ENCODE measurements around the gene GINS2. TPM values are rescaled to one million over a fixed set of nuclear protein-coding genes. Genes with fewer than 3 reads are reported as not detected.

Gene GINS2
- total RNA-seq, 2 experiments from 2014 or later, result 71.5 to 74.1 TPM

DNA sequence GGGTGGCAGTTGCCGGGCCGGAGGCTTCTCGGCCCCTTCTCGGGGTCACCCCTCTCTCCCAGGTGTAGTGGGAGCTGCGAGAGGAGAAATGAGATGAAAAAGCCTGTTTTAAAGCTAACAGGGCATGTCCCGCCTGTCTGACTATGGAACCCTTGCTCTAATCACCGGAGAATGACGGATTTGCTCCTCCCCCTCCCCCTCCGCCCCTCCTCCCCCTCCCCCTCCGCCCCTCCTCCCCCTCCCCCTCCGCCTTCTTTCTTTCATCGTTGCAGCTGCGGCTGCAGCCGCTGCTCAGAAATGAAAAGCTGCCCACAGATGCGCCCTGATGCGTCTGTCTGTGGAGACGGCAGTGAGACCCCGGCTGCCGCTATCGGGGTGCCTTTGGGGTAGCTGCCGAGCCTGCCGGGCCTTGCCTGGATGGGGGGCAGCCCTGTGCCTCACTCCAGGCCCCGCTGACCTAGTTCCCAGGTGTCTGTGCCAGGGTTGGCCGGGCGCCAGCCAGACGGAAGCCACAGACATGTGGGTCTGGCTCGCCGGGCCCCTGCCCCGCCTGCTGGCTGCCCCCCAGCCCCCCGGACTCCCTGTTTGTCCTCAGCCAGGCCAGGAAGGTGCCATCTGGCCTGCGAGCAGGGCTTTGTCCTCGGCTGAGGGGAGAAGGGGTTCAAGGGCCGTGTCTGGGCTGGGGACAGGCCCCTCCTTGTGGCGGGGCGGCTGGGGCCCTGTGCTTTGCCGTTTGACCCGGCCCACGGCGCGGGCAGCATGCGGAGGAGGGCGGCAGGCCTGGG is 37.7 kb downstream of the GINS2 start:
- H3K4me1 Mint-ChIP-seq, result peaks cover 5% of the 10 kb centered on the region
- H3K36me3 Mint-ChIP-seq, result peaks cover under 1% of the 10 kb centered on the region
- H3K27ac Mint-ChIP-seq, result no peak overlapping the region
- no peaks in the 10 kb centered on the region for H3K27me3 Mint-ChIP-seq
- H3K4me3 Mint-ChIP-seq, result no peak overlapping the region
- DNase-seq, result no peak
- H3K9me3 Mint-ChIP-seq, result no peaks in the 10 kb centered on the region

GRCh38 chr16:85650135-85650843 is 38.5 kb downstream of the GINS2 start:
- no peak overlapping the region for H3K4me3 Mint-ChIP-seq
- H3K27me3 Mint-ChIP-seq, result no peaks in the 10 kb centered on the region
- no peaks in the 10 kb centered on the region for H3K9me3 Mint-ChIP-seq
- no peak for DNase-seq
- no peak overlapping the region for H3K27ac Mint-ChIP-seq
- H3K36me3 Mint-ChIP-seq, result no peaks in the 10 kb centered on the region
- H3K4me1 Mint-ChIP-seq, result peaks cover 5% of the 10 kb centered on the region

GRCh38 chr16:85649411-85650134 is 39.2 kb downstream of the GINS2 start:
- Mint-ChIP-seq H3K27me3 (no peaks in the 10 kb centered on the region), H3K36me3 (no peaks in the 10 kb centered on the region), H3K9me3 (no peaks in the 10 kb centered on the region), H3K27ac (no peak overlapping the region), H3K4me3 (no peak overlapping the region), H3K4me1 (peaks cover 10% of the 10 kb centered on the region)
- DNase-seq, result no peak

- H3K36me3 Mint-ChIP-seq, result no peaks in the 10 kb centered on the region
- DNase-seq, result no peak
- H3K27me3 Mint-ChIP-seq, result no peaks in the 10 kb centered on the region
- H3K9me3 Mint-ChIP-seq, result no peaks in the 10 kb centered on the region
- H3K4me1 Mint-ChIP-seq, result peaks cover 12% of the 10 kb centered on the region
- no peak overlapping the region for H3K4me3 Mint-ChIP-seq
- H3K27ac Mint-ChIP-seq, result no peak overlapping the region
Measured at GRCh38 chr16:85648805-85649204, 39.9 kb downstream of the GINS2 start.

DNA sequence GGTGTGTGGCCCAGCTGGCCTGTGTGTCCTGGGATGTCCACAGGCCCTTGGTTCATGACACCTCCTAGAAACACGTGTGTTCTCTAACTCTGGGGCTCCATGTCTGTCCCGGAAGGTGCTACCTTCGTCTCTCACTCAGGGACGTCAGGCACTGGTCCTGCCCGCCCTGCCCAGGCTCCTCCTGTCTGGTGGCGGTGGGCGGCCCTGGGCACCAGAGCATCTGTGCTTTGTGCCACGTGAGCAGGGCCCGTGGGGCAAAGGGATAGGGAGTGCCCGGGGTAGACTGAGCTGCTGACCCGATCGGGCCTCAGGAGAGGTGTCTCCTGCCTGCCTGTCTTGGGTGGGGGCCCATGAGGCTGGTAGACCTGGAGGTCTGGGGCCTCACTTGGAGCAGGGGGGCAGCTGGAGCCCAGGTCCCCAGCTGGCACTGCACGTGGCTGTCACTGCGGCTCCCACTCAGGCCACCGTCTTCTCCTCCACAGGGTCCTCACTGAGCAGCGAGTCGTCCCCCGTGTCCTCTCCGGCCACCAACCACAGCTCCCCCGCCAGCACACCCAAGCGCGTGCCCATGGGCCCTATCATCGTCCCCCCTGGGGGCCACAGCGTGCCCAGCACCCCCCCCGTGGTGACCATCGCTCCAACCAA is 40.6 kb downstream of the GINS2 start:
- no peak for DNase-seq
- peaks cover 12% of the 10 kb centered on the region for H3K4me1 Mint-ChIP-seq
- H3K4me3 Mint-ChIP-seq, result no peak overlapping the region
- no peaks in the 10 kb centered on the region for H3K9me3 Mint-ChIP-seq
- no peaks in the 10 kb centered on the region for H3K36me3 Mint-ChIP-seq
- H3K27ac Mint-ChIP-seq, result no peak overlapping the region
- no peaks in the 10 kb centered on the region for H3K27me3 Mint-ChIP-seq

- Mint-ChIP-seq H3K27ac (no peak overlapping the region), H3K9me3 (no peaks in the 10 kb centered on the region), H3K27me3 (no peaks in the 10 kb centered on the region), H3K4me3 (no peak overlapping the region), H3K36me3 (no peaks in the 10 kb centered on the region), H3K4me1 (peaks cover 16% of the 10 kb centered on the region)
- no peak for DNase-seq
Measured at GRCh38 chr16:85646976-85647375, 41.8 kb downstream of the GINS2 start.

DNA sequence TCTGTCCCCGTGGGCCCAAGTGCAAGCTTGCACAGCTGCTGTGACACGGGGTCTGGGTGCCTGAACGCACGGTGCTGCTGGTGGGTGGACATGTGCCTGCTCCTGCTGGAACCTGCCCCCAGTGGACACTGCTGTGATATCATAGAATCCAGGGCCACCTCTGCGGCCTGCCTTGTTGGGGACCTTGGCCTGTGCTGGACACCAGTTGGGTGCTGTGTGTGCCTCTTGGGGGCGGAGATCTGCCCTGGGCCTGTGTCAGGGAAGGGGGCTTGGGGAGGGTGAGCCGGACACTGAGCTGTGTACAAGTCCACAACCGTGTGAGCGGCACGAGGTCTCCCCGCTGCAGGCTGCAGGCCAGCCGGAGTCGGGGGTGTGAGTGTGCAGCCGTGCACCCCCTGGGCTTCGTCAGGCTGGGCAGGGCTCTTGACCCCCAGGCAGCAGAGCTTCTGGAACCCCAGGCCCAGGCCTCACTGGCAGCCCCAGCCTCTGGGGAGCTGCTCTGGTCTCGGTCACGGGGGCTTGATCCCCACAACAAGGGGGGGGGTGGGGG is 42.3 kb downstream of the GINS2 start:
- H3K36me3 Mint-ChIP-seq, result no peaks in the 10 kb centered on the region
- no peaks in the 10 kb centered on the region for H3K9me3 Mint-ChIP-seq
- DNase-seq, result no peak
- H3K27me3 Mint-ChIP-seq, result no peaks in the 10 kb centered on the region
- H3K27ac Mint-ChIP-seq, result no peak overlapping the region
- no peak overlapping the region for H3K4me3 Mint-ChIP-seq
- peaks cover 16% of the 10 kb centered on the region for H3K4me1 Mint-ChIP-seq

DNA sequence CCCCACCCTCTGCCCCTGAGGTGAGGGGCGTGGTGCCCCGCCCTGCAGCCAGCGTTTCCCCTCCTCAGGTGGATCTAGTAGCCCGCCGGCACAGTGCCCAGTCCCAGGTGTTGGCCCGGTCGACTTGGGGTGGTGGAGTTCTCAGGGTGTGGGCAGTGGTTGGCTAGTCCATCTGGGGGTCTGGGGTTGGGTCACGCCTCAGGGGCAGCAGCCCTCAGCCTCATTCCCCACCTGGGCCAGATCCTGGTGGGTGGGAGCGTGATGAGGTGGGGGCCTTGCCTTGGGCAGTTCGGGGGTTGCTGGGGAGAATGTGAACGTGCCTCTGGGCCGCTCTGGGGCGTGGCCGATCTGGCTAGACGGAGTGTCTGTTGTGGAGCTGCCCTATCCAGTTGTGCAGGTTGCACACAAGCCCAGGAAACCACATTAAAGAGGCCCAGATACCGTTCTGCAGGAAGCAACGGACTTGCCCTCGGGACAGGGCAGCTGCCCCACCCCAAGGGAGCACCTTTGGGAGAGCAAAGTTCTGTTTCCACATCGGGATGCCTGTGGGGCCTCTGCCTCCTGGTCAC is 43.6 kb downstream of the GINS2 start:
- Mint-ChIP-seq H3K36me3 (no peaks in the 10 kb centered on the region), H3K9me3 (no peaks in the 10 kb centered on the region), H3K27me3 (no peaks in the 10 kb centered on the region), H3K4me1 (peaks cover 16% of the 10 kb centered on the region), H3K4me3 (no peak overlapping the region), H3K27ac (peak overlapping the region; percentile 56)
- no peak for DNase-seq

GRCh38 chr16:85644093-85644712 is 44.6 kb downstream of the GINS2 start:
- H3K36me3 Mint-ChIP-seq, result no peaks in the 10 kb centered on the region
- H3K4me1 Mint-ChIP-seq, result peaks cover 16% of the 10 kb centered on the region
- H3K4me3 Mint-ChIP-seq, result no peak overlapping the region
- no peaks in the 10 kb centered on the region for H3K9me3 Mint-ChIP-seq
- DNase-seq, result no peak
- H3K27ac Mint-ChIP-seq, result peak overlapping the region; percentile 38
- H3K27me3 Mint-ChIP-seq, result no peaks in the 10 kb centered on the region

- no peak for DNase-seq
- H3K4me1 Mint-ChIP-seq, result peaks cover 11% of the 10 kb centered on the region
- H3K36me3 Mint-ChIP-seq, result no peaks in the 10 kb centered on the region
- no peak overlapping the region for H3K4me3 Mint-ChIP-seq
- no peaks in the 10 kb centered on the region for H3K9me3 Mint-ChIP-seq
- H3K27ac Mint-ChIP-seq, result no peak overlapping the region
- no peaks in the 10 kb centered on the region for H3K27me3 Mint-ChIP-seq
Measured at GRCh38 chr16:85643631-85644030, 45.1 kb downstream of the GINS2 start.

DNA sequence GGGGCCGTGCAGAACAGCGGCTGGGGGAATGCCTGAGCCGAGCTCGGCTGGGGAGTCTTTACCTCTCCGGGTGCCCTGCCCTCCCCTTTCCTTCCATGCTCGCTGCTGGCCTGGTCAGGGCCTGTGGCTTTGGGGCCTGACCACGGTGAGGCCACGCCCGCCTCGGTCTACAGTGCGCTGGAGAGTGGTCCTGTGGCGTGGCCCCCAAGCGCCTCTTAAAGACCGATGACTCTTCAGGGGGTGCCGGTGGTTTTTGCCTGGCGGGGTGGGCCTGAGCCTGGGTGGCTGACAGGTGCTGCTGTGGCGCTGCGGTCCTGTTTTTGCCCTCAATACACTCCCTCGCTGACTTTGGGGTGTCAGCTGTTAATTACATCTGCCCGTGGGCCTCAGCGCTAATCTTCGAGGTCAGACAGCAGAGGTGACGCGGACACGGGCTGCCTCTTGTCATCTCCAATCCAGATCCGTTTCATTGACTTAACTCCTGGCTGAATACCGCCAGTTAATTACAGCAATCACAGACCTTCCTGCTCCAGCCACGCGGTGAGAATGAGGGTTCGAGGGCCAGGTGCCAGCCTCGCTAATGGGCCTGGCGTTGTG is 45.9 kb downstream of the GINS2 start:
- Mint-ChIP-seq H3K36me3 (no peaks in the 10 kb centered on the region), H3K27ac (no peak overlapping the region), H3K27me3 (no peaks in the 10 kb centered on the region), H3K4me3 (no peak overlapping the region), H3K4me1 (peaks cover 11% of the 10 kb centered on the region), H3K9me3 (no peaks in the 10 kb centered on the region)
- no peak for DNase-seq

DNA sequence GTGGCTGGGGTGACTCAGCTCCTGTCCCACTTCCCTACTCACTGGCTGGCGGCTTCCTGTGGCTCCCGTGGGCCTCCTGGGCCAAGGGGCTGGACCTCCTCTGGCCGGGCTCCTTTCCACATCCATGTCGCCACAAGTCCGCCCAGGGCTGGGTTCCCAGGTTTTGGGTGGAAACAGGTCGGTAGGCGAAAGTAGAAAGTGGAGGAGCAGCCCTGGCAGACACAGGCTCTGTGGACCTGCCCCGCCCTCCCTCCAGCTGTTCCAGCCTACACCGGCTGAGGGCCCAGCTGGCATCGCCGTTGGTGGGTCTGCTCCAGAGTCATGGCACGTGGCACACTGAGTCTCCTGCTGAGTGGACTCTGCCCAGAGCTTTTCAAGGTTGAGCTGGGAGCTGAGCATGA is 47.0 kb downstream of the GINS2 start:
- Mint-ChIP-seq H3K9me3 (no peaks in the 10 kb centered on the region), H3K4me1 (peaks cover 11% of the 10 kb centered on the region), H3K4me3 (no peak overlapping the region), H3K36me3 (no peaks in the 10 kb centered on the region), H3K27me3 (no peaks in the 10 kb centered on the region), H3K27ac (no peak overlapping the region)
- no peak for DNase-seq

- H3K36me3 Mint-ChIP-seq, result no peaks in the 10 kb centered on the region
- DNase-seq, result no peak
- H3K4me1 Mint-ChIP-seq, result peaks cover 11% of the 10 kb centered on the region
- no peak overlapping the region for H3K4me3 Mint-ChIP-seq
- no peaks in the 10 kb centered on the region for H3K27me3 Mint-ChIP-seq
- H3K9me3 Mint-ChIP-seq, result no peaks in the 10 kb centered on the region
- no peak overlapping the region for H3K27ac Mint-ChIP-seq
Measured at GRCh38 chr16:85641305-85641704, 47.4 kb downstream of the GINS2 start.

DNA sequence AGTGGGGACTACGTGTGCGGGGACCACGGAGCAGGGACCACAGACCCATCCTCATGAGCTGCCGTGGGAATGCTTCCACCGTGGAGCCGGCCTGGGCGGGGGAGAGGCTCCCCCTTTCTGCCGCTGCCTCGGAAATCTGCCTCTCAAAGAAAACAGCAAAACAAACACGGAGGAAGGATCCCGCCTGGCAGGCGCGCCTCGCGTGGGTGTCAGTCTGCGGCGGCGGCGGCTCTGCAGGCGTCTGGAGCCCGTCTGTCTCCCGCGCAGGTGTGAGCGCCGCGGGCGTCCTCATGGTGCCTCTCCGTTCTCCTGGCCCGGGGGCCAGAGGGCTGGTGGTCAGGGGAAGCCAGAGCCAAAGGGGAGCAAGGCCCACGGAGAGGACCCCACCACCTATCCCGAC is 48.2 kb downstream of the GINS2 start:
- Mint-ChIP-seq H3K9me3 (no peaks in the 10 kb centered on the region), H3K36me3 (no peaks in the 10 kb centered on the region), H3K4me1 (peaks cover 11% of the 10 kb centered on the region), H3K27me3 (no peaks in the 10 kb centered on the region), H3K4me3 (no peak overlapping the region), H3K27ac (no peak overlapping the region)
- DNase-seq, result no peak

All from activated naive CD8-positive, alpha-beta T cell treated with anti-CD3 and anti-CD28 coated beads for 36 hours (primary cell).